Mesendoderm (in vitro differentiated cells): ENCODE data around the gene SCARF2.
"Not testable (repeated sequence)": the region's sequence is repeated elsewhere in the genome, so short reads cannot be mapped to it uniquely, and the experiment has no call there.

Experiments used
- DNase-seq: peaks from one replicate; pipeline ENCODE4 v3.0.0; 2013
- H2AK5ac ChIP-seq: 2 replicates; pipeline ENCODE4 v1.6.1; 2013; ENCODE audit warnings: low read length, inconsistent platforms
- H2BK120ac ChIP-seq: 2 replicates; pipeline ENCODE4 v1.6.1; 2013; ENCODE audit warnings: low read depth, mild to moderate bottlenecking, low read length, moderate library complexity, mixed read lengths
- H2BK15ac ChIP-seq: replicated peaks from 2 replicates; pipeline ENCODE4 v1.6.1; 2013; ENCODE audit warnings: low read depth, mild to moderate bottlenecking, moderate library complexity
- H2BK5ac ChIP-seq: 2 replicates; pipeline ENCODE4 v1.6.1; 2013; ENCODE audit warnings: low read length, inconsistent platforms
- H3K18ac ChIP-seq: 2 replicates; pipeline ENCODE4 v1.6.1; 2013; ENCODE audit warnings: mild to moderate bottlenecking, low read length, mixed read lengths
- H3K23ac ChIP-seq: one replicate; pipeline ENCODE4 v1.6.1; 2013; ENCODE audit warnings: low read length
- H3K27ac ChIP-seq: 2 replicates; pipeline ENCODE4 v1.5.1; 2013; ENCODE audit warnings: low read depth, mild to moderate bottlenecking, inconsistent platforms, low read length, moderate library complexity
- H3K27me3 ChIP-seq: 2 replicates; pipeline ENCODE4 v1.6.1; 2013; ENCODE audit warnings: low read length, control low read depth, mild to moderate bottlenecking, inconsistent platforms; ENCODE audit not compliant: insufficient read depth, poor library complexity
- H3K36me3 ChIP-seq: 2 replicates; pipeline ENCODE4 v1.6.1; 2013; ENCODE audit warnings: low read length, inconsistent platforms; ENCODE audit not compliant: control insufficient read depth, insufficient read depth
- H3K4ac ChIP-seq: one replicate; pipeline ENCODE4 v1.6.1; 2013; ENCODE audit warnings: low read depth, mild to moderate bottlenecking, low read length, moderate library complexity
- H3K4me1 ChIP-seq: 2 replicates; pipeline ENCODE4 v1.6.1; 2013; ENCODE audit warnings: low read depth, low read length, inconsistent platforms; ENCODE audit not compliant: control insufficient read depth
- H3K4me2 ChIP-seq: 2 replicates; pipeline ENCODE4 v1.6.1; 2013; ENCODE audit warnings: low read length
- H3K4me3 ChIP-seq: 2 replicates; pipeline ENCODE4 v1.5.1; 2013; ENCODE audit warnings: mild to moderate bottlenecking, low read length
- H3K56ac ChIP-seq: one replicate; pipeline ENCODE4 v1.6.1; 2013; ENCODE audit warnings: low read length
- H3K79me1 ChIP-seq: 2 replicates; pipeline ENCODE4 v1.6.1; 2013; ENCODE audit warnings: low read length, inconsistent platforms
- H3K79me2 ChIP-seq: 2 replicates; pipeline ENCODE4 v1.6.1; 2013; ENCODE audit warnings: mild to moderate bottlenecking, low read length; ENCODE audit not compliant: control insufficient read depth, insufficient read depth
- H3K9ac ChIP-seq: 2 replicates; pipeline ENCODE4 v1.6.1; 2013; ENCODE audit warnings: low read length, inconsistent platforms
- H4K5ac ChIP-seq: one replicate; pipeline ENCODE4 v1.6.1; 2013; ENCODE audit warnings: low read length
- H4K8ac ChIP-seq: one replicate; pipeline ENCODE4 v1.6.1; 2013; ENCODE audit warnings: low read depth, mild to moderate bottlenecking, control low read depth, low read length, moderate library complexity
- WGBS: extraction: QIAGEN DNeasy Blood & Tissue Kit; methylation state at CpG from one replicate; pipeline ENCODE4 v1.1.7; 2013; ENCODE audit warnings: low lambda C conversion rate, missing lambda C conversion rate; ENCODE audit not compliant: insufficient coverage; ENCODE audit errors: extremely low coverage; 5-methylcytosine and 5-hydroxymethylcytosine counted together

Gene SCARF2

GRCh38 chr22:20479612-20480196, 42.1 kb upstream of the SCARF2 start:
- Histone ChIP-seq H3K79me2 (no peaks in the 10 kb centered on the region), H3K9ac (no peak overlapping the region), H3K79me1 (no peaks in the 10 kb centered on the region), H3K4me1 (no peaks in the 10 kb centered on the region), H3K4me3 (no peak overlapping the region), H3K56ac (no peak overlapping the region), H3K27ac (no peak overlapping the region), H4K8ac (no peak overlapping the region), H2BK5ac (no peak overlapping the region), H3K18ac (no peak overlapping the region), H3K23ac (no peak overlapping the region), H2AK5ac (no peak overlapping the region), H2BK120ac (no peak overlapping the region), H4K5ac (no peak overlapping the region), H3K27me3 (no peaks in the 10 kb centered on the region), H3K4me2 (no peak overlapping the region), H3K4ac (no peak overlapping the region), H2BK15ac (no peak overlapping the region), H3K36me3 (no peaks in the 10 kb centered on the region)
- DNase-seq, result no peak
- WGBS, result no CpG with 5 or more reads among the region's 1 CpG

GRCh38 chr22:20478059-20478458, 40.4 kb upstream of the SCARF2 start:
- not testable (repeated sequence) for H2BK5ac ChIP-seq, H3K79me1 ChIP-seq, H2BK15ac ChIP-seq, H4K8ac ChIP-seq, H3K27ac ChIP-seq, H2AK5ac ChIP-seq, H3K4me1 ChIP-seq, H3K4ac ChIP-seq, H3K27me3 ChIP-seq, H3K4me3 ChIP-seq, H3K23ac ChIP-seq, H3K56ac ChIP-seq, H3K9ac ChIP-seq, H3K18ac ChIP-seq, H3K36me3 ChIP-seq, DNase-seq, H3K79me2 ChIP-seq, H2BK120ac ChIP-seq, H4K5ac ChIP-seq, H3K4me2 ChIP-seq
- WGBS, result no CpG with 5 or more reads among the region's 6 CpGs

DNA sequence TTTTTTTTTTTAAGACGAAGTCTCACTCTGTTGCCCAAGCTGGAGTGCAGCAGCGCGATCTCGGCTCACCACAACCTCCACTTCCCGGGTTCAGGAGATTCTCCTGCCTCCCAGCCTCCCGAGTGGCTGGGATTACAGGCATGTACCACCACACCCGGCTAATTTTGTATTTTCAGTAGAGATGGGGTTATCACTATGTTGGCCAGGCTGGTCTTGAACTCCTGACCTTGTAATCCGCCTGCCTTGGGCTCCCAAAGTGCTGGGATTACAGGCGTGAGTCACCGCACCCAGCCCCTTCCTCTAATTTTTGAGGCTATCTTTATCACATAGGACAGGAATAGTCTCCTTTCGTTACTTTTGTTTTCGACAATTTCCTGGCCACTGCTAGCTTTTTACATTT, 37.9 kb upstream of the SCARF2 start:
- not testable (repeated sequence) for H4K5ac ChIP-seq, H3K23ac ChIP-seq, H3K27ac ChIP-seq, H2BK5ac ChIP-seq, H3K4me3 ChIP-seq, H4K8ac ChIP-seq, H3K36me3 ChIP-seq, H3K18ac ChIP-seq, H3K4me1 ChIP-seq, H3K79me1 ChIP-seq, H3K4me2 ChIP-seq, H2BK120ac ChIP-seq, H3K9ac ChIP-seq, H3K4ac ChIP-seq, H3K79me2 ChIP-seq, H3K27me3 ChIP-seq, H3K56ac ChIP-seq, H2AK5ac ChIP-seq, H2BK15ac ChIP-seq, DNase-seq
- no CpG with 5 or more reads among the region's 12 CpGs for WGBS

GRCh38 chr22:20475115-20475436, 37.5 kb upstream of the SCARF2 start:
- no peak for DNase-seq
- no peak overlapping the region for H2BK15ac ChIP-seq
- no CpG with 5 or more reads among the region's 4 CpGs for WGBS
- H3K4ac ChIP-seq, result no peak overlapping the region
- H4K8ac ChIP-seq, result no peak overlapping the region
- no peak overlapping the region for H3K4me2 ChIP-seq
- H3K79me2 ChIP-seq, result no peaks in the 10 kb centered on the region
- no peaks in the 10 kb centered on the region for H3K36me3 ChIP-seq
- H4K5ac ChIP-seq, result no peak overlapping the region
- no peaks in the 10 kb centered on the region for H3K4me1 ChIP-seq
- no peaks in the 10 kb centered on the region for H3K79me1 ChIP-seq
- H2AK5ac ChIP-seq, result no peak overlapping the region
- no peak overlapping the region for H3K56ac ChIP-seq
- H3K27me3 ChIP-seq, result no peaks in the 10 kb centered on the region
- no peak overlapping the region for H3K18ac ChIP-seq
- no peak overlapping the region for H3K27ac ChIP-seq
- H3K23ac ChIP-seq, result no peak overlapping the region
- H3K4me3 ChIP-seq, result no peak overlapping the region
- no peak overlapping the region for H3K9ac ChIP-seq
- H2BK5ac ChIP-seq, result no peak overlapping the region
- no peak overlapping the region for H2BK120ac ChIP-seq

- Histone ChIP-seq H2BK15ac (no peak overlapping the region), H3K9ac (no peak overlapping the region), H3K18ac (no peak overlapping the region), H4K8ac (no peak overlapping the region), H3K27me3 (no peaks in the 10 kb centered on the region), H3K56ac (no peak overlapping the region), H2AK5ac (no peak overlapping the region), H3K23ac (no peak overlapping the region), H4K5ac (no peak overlapping the region), H3K36me3 (no peaks in the 10 kb centered on the region), H3K4me3 (no peak overlapping the region), H3K4me1 (no peaks in the 10 kb centered on the region), H2BK120ac (no peak overlapping the region), H3K79me2 (no peaks in the 10 kb centered on the region), H3K4ac (no peak overlapping the region), H3K4me2 (no peak overlapping the region), H3K79me1 (no peaks in the 10 kb centered on the region), H2BK5ac (no peak overlapping the region), H3K27ac (no peak overlapping the region)
- no CpG with 5 or more reads among the region's 11 CpGs for WGBS
- DNase-seq, result no peak
Observed at GRCh38 chr22:20472629-20473442, 35.2 kb upstream of the SCARF2 start.
